ENCODE results near the gene TBL1X. TPM values are rescaled to one million over a fixed set of nuclear protein-coding genes. Genes with fewer than 3 reads are reported as not detected.

TBL1X gene
- polyA plus RNA-seq, 3 donors = 12.5 to 19.5 (median 13.8) TPM

DNA sequence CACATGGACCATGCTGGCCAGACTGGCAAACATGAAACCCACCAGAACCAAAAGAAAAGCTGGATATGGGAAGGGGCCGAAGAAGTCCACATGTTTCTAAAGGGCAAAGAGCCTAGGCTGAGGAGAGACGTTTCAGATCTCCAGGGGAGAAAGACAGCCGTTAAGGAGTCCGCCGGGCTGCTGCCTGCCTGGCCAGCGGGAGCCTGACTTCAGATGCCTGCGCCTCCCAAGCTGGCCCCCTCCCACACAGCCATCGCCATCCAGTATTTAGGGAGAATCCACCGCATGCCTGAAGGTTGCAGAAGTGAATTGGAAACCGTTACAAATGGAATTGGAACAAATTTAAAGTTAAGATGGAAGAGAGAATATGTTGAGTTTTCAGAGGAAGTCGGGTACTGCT, 2.9 kb downstream of the TBL1X start:
- Histone ChIP-seq H3K36me3 (replicated peaks in 1 of 2; ENCODE audit: control insufficient read depth in 1 of 2, insufficient read depth in 2 of 2, low read length in 2 of 2) (peaks cover 3 to 10% of the 10 kb centered on the region in 2 donors), H2AFZ (ENCODE audit: insufficient read depth, low read depth, low read length, poor library complexity, severe bottlenecking) (no peak overlapping the region), H3K4me1 (ENCODE audit: control insufficient read depth in 1 of 2, insufficient read depth in 2 of 2, low read length in 2 of 2) (peaks cover 31 to 45% of the 10 kb centered on the region in 2 donors), H3K9me3 (replicated peaks in 1 of 2; ENCODE audit: control insufficient read depth in 1 of 2, insufficient read depth in 1 of 2, low read length in 2 of 2) (no peaks in the 10 kb centered on the region), H3K9ac (ENCODE audit: insufficient read depth, low read length, poor library complexity, severe bottlenecking) (no peak overlapping the region), H3K4me3 (replicated peaks in 1 of 3; ENCODE audit: low read depth in 2 of 3, low read length in 3 of 3) (no peak overlapping the region), H3K27ac (ENCODE audit: low read depth in 1 of 2, low read length in 2 of 2) (no peak overlapping the region), H3K27me3 (ENCODE audit: control insufficient read depth in 2 of 2, insufficient read depth in 2 of 2, low read length in 2 of 2) (peaks cover 0 to 19% of the 10 kb centered on the region in 2 donors), H3K79me2 (ENCODE audit: insufficient read depth, low read length) (peaks cover 67% of the 10 kb centered on the region), H3K4me2 (replicated peaks; ENCODE audit: extremely low read depth, low read length, poor library complexity, severe bottlenecking) (no peak overlapping the region), H4K20me1 (ENCODE audit: insufficient read depth, low read length) (peaks cover 62% of the 10 kb centered on the region)
- TF ChIP-seq CTCF (IDR thresholded peaks at IDR 0.05) = no peak
- no peak for DNase-seq
- peak overlapping the region in 1 of 2 donors; percentile 33 for H3K4me3 Mint-ChIP-seq
- WGBS (ENCODE audit: insufficient coverage) = 100% methylated on average over 2 of the region's 11 CpGs
- peaks cover 27 to 42% of the 10 kb centered on the region in 2 donors for H3K36me3 Mint-ChIP-seq
- intact Hi-C loops (cut with micrococcal nuclease) = loop anchor here in 1 of 2 donors (10.0 kb wide), 1 partner anchor 207 kb away; no protein-coding TSS in a partner anchor
- H3K9me3 Mint-ChIP-seq = peaks cover 0 to 22% (median 10%) of the 10 kb centered on the region in 7 donors
- H3K4me1 Mint-ChIP-seq = peaks cover 33% of the 10 kb centered on the region
- peak overlapping the region in 1 of 7 donors; percentile 32 for H3K27ac Mint-ChIP-seq
- peaks cover 0 to 47% (median 2%) of the 10 kb centered on the region in 3 donors for H3K27me3 Mint-ChIP-seq (ENCODE audit: low read depth in 3 of 3)

DNA sequence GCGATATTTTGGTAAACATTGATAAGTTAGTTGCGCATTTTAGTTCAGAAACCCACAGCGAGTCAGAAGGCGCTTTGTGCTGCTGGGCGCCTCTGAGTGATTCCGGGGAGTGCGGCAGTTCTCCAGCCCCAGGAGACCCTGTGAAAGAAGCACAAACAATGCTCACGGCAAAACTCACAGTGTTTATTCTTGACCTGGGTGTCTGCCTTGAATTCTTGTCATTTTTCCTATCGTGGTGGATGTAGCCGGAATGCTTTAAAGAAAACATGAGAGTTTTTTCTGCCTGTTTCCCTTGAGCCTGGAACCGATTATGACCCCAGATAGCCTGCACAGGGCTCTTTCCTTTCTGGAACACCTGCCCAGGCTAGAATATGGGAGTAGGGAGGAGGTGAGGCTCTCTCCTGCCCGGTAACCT, 6.7 kb downstream of the TBL1X start:
- Mint-ChIP-seq H3K4me3 (no peak overlapping the region), H3K4me1 (peaks cover 24% of the 10 kb centered on the region), H3K27me3 (ENCODE audit: low read depth in 3 of 3) (peaks cover 0 to 56% (median 2%) of the 10 kb centered on the region in 3 donors), H3K36me3 (peaks cover 39 to 60% of the 10 kb centered on the region in 2 donors), H3K27ac (no peak overlapping the region), H3K9me3 (peaks cover 0 to 12% (median 0%) of the 10 kb centered on the region in 7 donors)
- Histone ChIP-seq H3K27me3 (ENCODE audit: control insufficient read depth in 2 of 2, insufficient read depth in 2 of 2, low read length in 2 of 2) (peaks cover 0 to 20% of the 10 kb centered on the region in 2 donors), H3K4me2 (replicated peaks; ENCODE audit: extremely low read depth, low read length, poor library complexity, severe bottlenecking) (no peak overlapping the region), H3K9me3 (replicated peaks in 1 of 2; ENCODE audit: control insufficient read depth in 1 of 2, insufficient read depth in 1 of 2, low read length in 2 of 2) (no peaks in the 10 kb centered on the region), H3K9ac (ENCODE audit: insufficient read depth, low read length, poor library complexity, severe bottlenecking) (no peak overlapping the region), H4K20me1 (ENCODE audit: insufficient read depth, low read length) (peaks cover 98% of the 10 kb centered on the region), H2AFZ (ENCODE audit: insufficient read depth, low read depth, low read length, poor library complexity, severe bottlenecking) (no peak overlapping the region), H3K4me3 (replicated peaks in 1 of 3; ENCODE audit: low read depth in 2 of 3, low read length in 3 of 3) (no peak overlapping the region), H3K79me2 (ENCODE audit: insufficient read depth, low read length) (peaks cover 87% of the 10 kb centered on the region), H3K4me1 (ENCODE audit: control insufficient read depth in 1 of 2, insufficient read depth in 2 of 2, low read length in 2 of 2) (peaks cover 11 to 13% of the 10 kb centered on the region in 2 donors), H3K36me3 (replicated peaks in 1 of 2; ENCODE audit: control insufficient read depth in 1 of 2, insufficient read depth in 2 of 2, low read length in 2 of 2) (peaks cover 3 to 27% of the 10 kb centered on the region in 2 donors), H3K27ac (ENCODE audit: low read depth in 1 of 2, low read length in 2 of 2) (no peak overlapping the region)
- no peak for TF ChIP-seq CTCF (IDR thresholded peaks at IDR 0.05)
- DNase-seq = no peak
- WGBS (ENCODE audit: insufficient coverage) = 100% methylated on average over 10 of the region's 12 CpGs
- intact Hi-C loops (cut with micrococcal nuclease) = no loop called here
